Keratinocyte (primary cell): ENCODE measurements around the gene CYP19A1. TPM values are rescaled to one million over a fixed set of nuclear protein-coding genes. Genes with fewer than 3 reads are reported as not detected.

Experiments
- DNase-seq: peaks from one replicate; pipeline ENCODE4 v3.0.0-alpha.2; 2011; ENCODE audit warnings: low read depth, missing footprints, low spot score
- FAIRE-seq: peaks from 2 replicates; lab custom pipeline; 2011; peaks lifted over from hg19 to GRCh38; lab: Jason Lieb, UNC
- H2AFZ ChIP-seq: 2 replicates; pipeline ENCODE4 v1.6.0; 2012; ENCODE audit warnings: low read length, control low read depth, inconsistent platforms; ENCODE audit not compliant: control insufficient read depth
- H3K27ac ChIP-seq: 2 replicates; pipeline ENCODE4 v1.5.1; 2011; ENCODE audit warnings: low read length; ENCODE audit not compliant: control insufficient read depth, insufficient read depth
- H3K27me3 ChIP-seq: 3 replicates; pipeline ENCODE4 v1.6.0; 2011; ENCODE audit warnings: low read length; ENCODE audit not compliant: control insufficient read depth, insufficient read depth; ENCODE audit errors: extremely low read depth
- H3K36me3 ChIP-seq, 2 experiments: 2 replicates in 1 of 2; 3 replicates in 1 of 2; pipeline ENCODE4 v1.5.1; 2011; ENCODE audit warnings: low read length in 2 of 2, mild to moderate bottlenecking in 1 of 2; ENCODE audit not compliant: control insufficient read depth in 2 of 2, insufficient read depth in 2 of 2; ENCODE audit errors: extremely low read depth in 1 of 2
- H3K4me1 ChIP-seq: 3 replicates; pipeline ENCODE4 v1.5.1; 2011; ENCODE audit warnings: low read length; ENCODE audit not compliant: control insufficient read depth, insufficient read depth; ENCODE audit errors: extremely low read depth
- H3K4me2 ChIP-seq: 3 replicates; pipeline ENCODE4 v1.6.0; 2011; ENCODE audit warnings: low read depth, low read length; ENCODE audit not compliant: control insufficient read depth, insufficient read depth; ENCODE audit errors: extremely low read depth
- H3K4me3 ChIP-seq, 3 experiments: fragments of 200-600 bp in 1 of 3; sonication (generic) in 1 of 3; 2 replicates in 2 of 3; 3 replicates in 1 of 3; pipeline ENCODE4 v1.5.1; 2011 to 2016; ENCODE audit warnings: low read length in 3 of 3, mild to moderate bottlenecking in 3 of 3, control low read depth in 2 of 3, inconsistent platforms in 1 of 3, low read depth in 1 of 3, mixed read lengths in 1 of 3, mixed run types in 1 of 3, moderate library complexity in 1 of 3; ENCODE audit not compliant: control insufficient read depth in 2 of 3, insufficient read depth in 2 of 3; ENCODE audit errors: extremely low read depth in 1 of 3
- H3K79me2 ChIP-seq: 2 replicates; pipeline ENCODE4 v1.6.0; 2012; ENCODE audit warnings: low read length; ENCODE audit not compliant: control insufficient read depth, insufficient read depth
- H3K9ac ChIP-seq: 3 replicates; pipeline ENCODE4 v1.6.0; 2011; ENCODE audit warnings: low read length; ENCODE audit not compliant: control insufficient read depth, insufficient read depth; ENCODE audit errors: extremely low read depth
- H3K9me1 ChIP-seq: 3 replicates; pipeline ENCODE4 v1.6.0; 2011; ENCODE audit warnings: low read length; ENCODE audit not compliant: control insufficient read depth, insufficient read depth; ENCODE audit errors: extremely low read depth
- H3K9me3 ChIP-seq: 2 replicates; pipeline ENCODE4 v1.5.1; 2012; ENCODE audit warnings: low read depth, low read length; ENCODE audit not compliant: control insufficient read depth
- H4K20me1 ChIP-seq: 3 replicates; pipeline ENCODE4 v1.6.0; 2011; ENCODE audit warnings: low read length; ENCODE audit not compliant: control insufficient read depth, insufficient read depth; ENCODE audit errors: extremely low read depth
- EZH2 ChIP-seq: IDR thresholded peaks from one replicate; pipeline ENCODE4 v1.6.1; 2012; ENCODE audit warnings: inconsistent platforms, mild to moderate bottlenecking, low read length, moderate library complexity
- dilution Hi-C: fragments of 300-500 bp; cut with MboI; formaldehyde crosslinking; loops from one replicate; pipeline ENCODE4 v1.7.0; 2020; ENCODE audit warnings: low sequenced_read_pairs; ENCODE audit not compliant: extremely low pct_ligation_motif_present
- polyA plus RNA-seq, 5 experiments: library from polyadenylated mRNA; depleted of rRNA in 3 of 5; stranded (reverse) in 3 of 5; stranded (forward) in 1 of 5; unstranded in 1 of 5; fragments of >200 nt; gene quantifications; 1 replicate in 1 of 5; 2 replicates in 3 of 5; 3 replicates in 1 of 5; pipeline versions ENCODE4 v1.2.1 to v1.2.3, GENCODE V29; 2011 to 2012; ENCODE audit warnings: missing spikeins in 2 of 5, low read depth in 1 of 5, low replicate concordance in 1 of 5
- TF ChIP-seq, protein P1 (sequence below), 3 experiments: IDR thresholded peaks in 1 of 3; conservative IDR thresholded peaks in 1 of 3; optimal IDR thresholded peaks in 1 of 3; 2 replicates in 2 of 3; 3 replicates in 1 of 3; pipeline versions ENCODE3 to v1.5.1; 2011; ENCODE audit warnings: low read length in 3 of 3, mild to moderate bottlenecking in 3 of 3, moderate library complexity in 2 of 3, control low read depth in 1 of 3, inconsistent platforms in 1 of 3; ENCODE audit not compliant: insufficient read depth in 2 of 3; ENCODE audit errors: extremely low read depth in 1 of 3

CYP19A1 gene
- polyA plus RNA-seq, 1 donor (not counting 4 experiments of a cell fraction or from before 2014, with no cell fraction given): not detected

DNA sequence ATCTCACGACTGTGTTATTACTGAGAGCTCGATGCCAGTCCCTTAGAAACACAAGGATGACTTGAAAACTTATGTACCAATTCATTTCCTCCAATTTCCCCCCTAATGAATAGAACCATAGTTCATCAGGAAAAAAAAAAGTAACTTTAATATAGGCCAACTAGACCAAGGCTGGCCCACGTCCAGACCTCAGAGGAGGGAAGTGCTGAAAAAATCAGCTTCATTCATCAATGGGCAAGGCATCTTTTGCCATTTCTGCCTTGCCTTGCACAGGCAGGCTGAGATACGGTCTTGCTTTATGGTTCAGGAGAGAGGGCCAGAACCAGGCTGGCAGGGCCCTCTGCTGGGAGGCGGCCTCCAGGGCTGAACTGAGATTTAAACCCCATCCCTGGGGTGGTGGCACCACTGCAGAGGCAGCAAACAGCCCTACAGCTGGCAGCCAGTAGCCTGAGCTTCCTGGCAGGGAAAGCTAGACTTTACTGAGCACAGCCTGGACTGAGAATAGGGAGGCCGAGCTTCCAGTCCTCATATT is 139.6 kb downstream of the CYP19A1 start:
- Histone ChIP-seq H3K4me2 (no peak overlapping the region), H3K9ac (no peak overlapping the region), H3K27me3 (peaks cover 13% of the 10 kb centered on the region), H3K79me2 (no peaks in the 10 kb centered on the region), H3K36me3 (no peaks in the 10 kb centered on the region), H2AFZ (no peak overlapping the region), H3K4me3 (no peak overlapping the region), H3K9me1 (no peaks in the 10 kb centered on the region), H3K9me3 (no peaks in the 10 kb centered on the region), H3K4me1 (no peaks in the 10 kb centered on the region), H4K20me1 (no peaks in the 10 kb centered on the region), H3K27ac (no peak overlapping the region)
- FAIRE-seq (no peak), DNase-seq (no peak)
- dilution Hi-C loops: no loop called here
- TF ChIP-seq EZH2: no peak
- TF ChIP-seq, protein P1, sequence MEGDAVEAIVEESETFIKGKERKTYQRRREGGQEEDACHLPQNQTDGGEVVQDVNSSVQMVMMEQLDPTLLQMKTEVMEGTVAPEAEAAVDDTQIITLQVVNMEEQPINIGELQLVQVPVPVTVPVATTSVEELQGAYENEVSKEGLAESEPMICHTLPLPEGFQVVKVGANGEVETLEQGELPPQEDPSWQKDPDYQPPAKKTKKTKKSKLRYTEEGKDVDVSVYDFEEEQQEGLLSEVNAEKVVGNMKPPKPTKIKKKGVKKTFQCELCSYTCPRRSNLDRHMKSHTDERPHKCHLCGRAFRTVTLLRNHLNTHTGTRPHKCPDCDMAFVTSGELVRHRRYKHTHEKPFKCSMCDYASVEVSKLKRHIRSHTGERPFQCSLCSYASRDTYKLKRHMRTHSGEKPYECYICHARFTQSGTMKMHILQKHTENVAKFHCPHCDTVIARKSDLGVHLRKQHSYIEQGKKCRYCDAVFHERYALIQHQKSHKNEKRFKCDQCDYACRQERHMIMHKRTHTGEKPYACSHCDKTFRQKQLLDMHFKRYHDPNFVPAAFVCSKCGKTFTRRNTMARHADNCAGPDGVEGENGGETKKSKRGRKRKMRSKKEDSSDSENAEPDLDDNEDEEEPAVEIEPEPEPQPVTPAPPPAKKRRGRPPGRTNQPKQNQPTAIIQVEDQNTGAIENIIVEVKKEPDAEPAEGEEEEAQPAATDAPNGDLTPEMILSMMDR (optimal IDR thresholded peaks at IDR 0.05 in 1 of 3, IDR thresholded peaks at IDR 0.05 in 1 of 3, conservative IDR thresholded peaks at IDR 0.05 in 1 of 3; ENCODE audit: extremely low read depth in 1 of 3, insufficient read depth in 2 of 3, low read length in 3 of 3): no peak

DNA sequence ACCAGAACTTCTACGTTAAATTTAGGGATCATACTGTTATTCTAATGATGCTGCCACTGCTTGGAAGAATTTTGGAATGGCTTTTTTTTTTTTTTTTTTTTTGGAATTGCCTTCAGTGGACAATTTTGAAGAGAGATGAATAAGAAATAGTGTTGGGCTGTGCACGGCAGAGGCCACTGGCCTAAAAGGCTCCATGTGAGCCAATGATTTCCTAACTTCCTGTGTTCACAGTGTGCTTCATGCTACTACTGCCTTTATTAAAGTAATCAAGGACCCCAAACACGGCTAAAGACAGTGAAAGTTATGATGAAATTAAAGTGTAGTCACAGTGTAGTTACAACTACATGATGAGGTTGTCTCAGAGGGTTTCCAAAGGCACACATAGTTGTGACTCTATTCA is 142.9 kb downstream of the CYP19A1 start:
- H3K79me2 ChIP-seq: no peaks in the 10 kb centered on the region
- H3K4me1 ChIP-seq: peaks cover 15% of the 10 kb centered on the region
- no peak overlapping the region for H2AFZ ChIP-seq
- H4K20me1 ChIP-seq: no peaks in the 10 kb centered on the region
- no peaks in the 10 kb centered on the region for H3K9me3 ChIP-seq
- DNase-seq (no peak), FAIRE-seq (no peak)
- peaks cover 21% of the 10 kb centered on the region for H3K27me3 ChIP-seq
- H3K9ac ChIP-seq: no peak overlapping the region
- H3K27ac ChIP-seq: no peak overlapping the region
- H3K36me3 ChIP-seq: no peaks in the 10 kb centered on the region
- dilution Hi-C loops: no loop called here
- no peaks in the 10 kb centered on the region for H3K9me1 ChIP-seq
- H3K4me3 ChIP-seq: no peak overlapping the region
- TF ChIP-seq EZH2: no peak
- TF ChIP-seq, protein P1 (optimal IDR thresholded peaks at IDR 0.05 in 1 of 3, IDR thresholded peaks at IDR 0.05 in 1 of 3, conservative IDR thresholded peaks at IDR 0.05 in 1 of 3; ENCODE audit: extremely low read depth in 1 of 3, insufficient read depth in 2 of 3, low read length in 3 of 3): no peak
- no peak overlapping the region for H3K4me2 ChIP-seq
